ENCODE results near the gene TACC2. TPM values are rescaled to one million over a fixed set of nuclear protein-coding genes. Genes with fewer than 3 reads are reported as not detected.

TACC2 gene
- total RNA-seq, 1 donor from 2014 or later: 56.6 TPM

GRCh38 chr10:122084286-122085041 is 95.5 kb downstream of the TACC2 start:
- DNase-seq (ENCODE audit: low spot score): no peak
- no peaks in the 10 kb centered on the region for H3K9me3 Mint-ChIP-seq (ENCODE audit: low read depth)
- H3K4me3 Mint-ChIP-seq (ENCODE audit: unreplicated experiment): no peak overlapping the region
- no peaks in the 10 kb centered on the region for H3K4me1 Mint-ChIP-seq (ENCODE audit: low read depth)
- peaks cover 12% of the 10 kb centered on the region for H3K27me3 Mint-ChIP-seq (ENCODE audit: low read depth)
- no peaks in the 10 kb centered on the region for H3K36me3 Mint-ChIP-seq (ENCODE audit: low read depth)
- H3K27ac Mint-ChIP-seq (ENCODE audit: unreplicated experiment): no peak overlapping the region
- TF ChIP-seq CTCF (IDR thresholded peaks at IDR 0.05): no peak

- no peak overlapping the region for H3K27ac Mint-ChIP-seq (ENCODE audit: unreplicated experiment)
- peaks cover 12% of the 10 kb centered on the region for H3K27me3 Mint-ChIP-seq (ENCODE audit: low read depth)
- no peaks in the 10 kb centered on the region for H3K4me1 Mint-ChIP-seq (ENCODE audit: low read depth)
- H3K9me3 Mint-ChIP-seq (ENCODE audit: low read depth): no peaks in the 10 kb centered on the region
- no peaks in the 10 kb centered on the region for H3K36me3 Mint-ChIP-seq (ENCODE audit: low read depth)
- no peak for DNase-seq (ENCODE audit: low spot score)
- TF ChIP-seq CTCF (IDR thresholded peaks at IDR 0.05): no peak
- H3K4me3 Mint-ChIP-seq (ENCODE audit: unreplicated experiment): no peak overlapping the region
These were observed 96.5 kb downstream of the TACC2 start for GRCh38 chr10:122085423-122085911.

- Mint-ChIP-seq H3K27ac (ENCODE audit: unreplicated experiment) (no peak overlapping the region), H3K27me3 (ENCODE audit: low read depth) (peaks cover 16% of the 10 kb centered on the region), H3K9me3 (ENCODE audit: low read depth) (no peaks in the 10 kb centered on the region), H3K36me3 (ENCODE audit: low read depth) (no peaks in the 10 kb centered on the region), H3K4me3 (ENCODE audit: unreplicated experiment) (no peak overlapping the region), H3K4me1 (ENCODE audit: low read depth) (no peaks in the 10 kb centered on the region)
- TF ChIP-seq CTCF (IDR thresholded peaks at IDR 0.05): no peak
- DNase-seq (ENCODE audit: low spot score): no peak
These were observed 97.7 kb downstream of the TACC2 start for GRCh38 chr10:122086416-122087240.

GRCh38 chr10:122087436-122087835 is 98.5 kb downstream of the TACC2 start:
- Mint-ChIP-seq H3K36me3 (ENCODE audit: low read depth) (no peaks in the 10 kb centered on the region), H3K4me3 (ENCODE audit: unreplicated experiment) (no peak overlapping the region), H3K27me3 (ENCODE audit: low read depth) (peaks cover 17% of the 10 kb centered on the region), H3K9me3 (ENCODE audit: low read depth) (no peaks in the 10 kb centered on the region), H3K27ac (ENCODE audit: unreplicated experiment) (no peak overlapping the region), H3K4me1 (ENCODE audit: low read depth) (no peaks in the 10 kb centered on the region)
- DNase-seq (ENCODE audit: low spot score): no peak
- TF ChIP-seq CTCF (IDR thresholded peaks at IDR 0.05): no peak

GRCh38 chr10:122089311-122090017 is 100.5 kb downstream of the TACC2 start:
- no peak overlapping the region for H3K27ac Mint-ChIP-seq (ENCODE audit: unreplicated experiment)
- DNase-seq (ENCODE audit: low spot score): no peak
- H3K27me3 Mint-ChIP-seq (ENCODE audit: low read depth): peaks cover 22% of the 10 kb centered on the region
- TF ChIP-seq CTCF (IDR thresholded peaks at IDR 0.05): peak; percentile 13
- no peaks in the 10 kb centered on the region for H3K9me3 Mint-ChIP-seq (ENCODE audit: low read depth)
- H3K4me3 Mint-ChIP-seq (ENCODE audit: unreplicated experiment): no peak overlapping the region
- H3K36me3 Mint-ChIP-seq (ENCODE audit: low read depth): no peaks in the 10 kb centered on the region
- H3K4me1 Mint-ChIP-seq (ENCODE audit: low read depth): no peaks in the 10 kb centered on the region

Data from chondrocyte (in vitro differentiated cells).